Gastrocnemius medialis (tissue), 4 donors: ENCODE measurements around the gene PLP2. TPM values are rescaled to one million over a fixed set of nuclear protein-coding genes. Genes with fewer than 3 reads are reported as not detected.

Source experiments
- ATAC-seq, 2 donors: fragments of 150-250 bp; one replicate each; pipeline ENCODE4 v1.9.1; 2016
- DNase-seq, 2 donors: peaks; one replicate each; pipeline ENCODE4 v3.0.0-alpha.2; 2019
- H3K27ac ChIP-seq, 4 donors: fragments of 200-600 bp; sonication (generic); 1 replicate in 1 of 4; 2 replicates in 3 of 4; pipeline ENCODE4 v1.5.1; 2016 to 2018; ENCODE audit warnings: mild to moderate bottlenecking in 2 of 4, moderate library complexity in 1 of 4
- H3K27me3 ChIP-seq, 3 donors: fragments of 200-600 bp; sonication (generic) in 2 of 3; 1 replicate in 1 of 3; 2 replicates in 2 of 3; pipeline versions ENCODE4 v1.5.1 to v1.6.0; 2016 to 2019; ENCODE audit warnings: mild to moderate bottlenecking in 1 of 3, moderate library complexity in 1 of 3
- H3K36me3 ChIP-seq, 2 donors: fragments of 200-600 bp; sonication (generic) in 1 of 2; one replicate each; pipeline ENCODE4 v1.5.1; 2017 to 2018
- H3K4me1 ChIP-seq, 2 donors: fragments of 200-600 bp; sonication (generic) in 1 of 2; one replicate each; pipeline ENCODE4 v1.5.1; 2016 to 2017; ENCODE audit warnings: mild to moderate bottlenecking in 2 of 2
- H3K4me3 ChIP-seq, 4 donors: fragments of 200-600 bp; sonication (generic) in 3 of 4; 1 replicate in 1 of 4; 2 replicates in 3 of 4; pipeline ENCODE4 v1.5.1; 2016 to 2019; ENCODE audit warnings: mild to moderate bottlenecking in 2 of 4
- H3K9me3 ChIP-seq, 3 donors: fragments of 200-600 bp; sonication (generic) in 2 of 3; 1 replicate in 1 of 3; 2 replicates in 2 of 3; pipeline ENCODE4 v1.5.1; 2016 to 2019
- CTCF ChIP-seq, 5 experiments: fragments of 450-650 bp in 3 of 5; fragments of 200-600 bp in 2 of 5; sonication (generic) in 2 of 5; IDR thresholded peaks in 4 of 5; conservative IDR thresholded peaks in 1 of 5; 1 replicate in 4 of 5; 2 replicates in 1 of 5; pipeline ENCODE4 v1.5.1; 2016 to 2019; ENCODE audit warnings: antibody characterized with exemption in 5 of 5, mild to moderate bottlenecking in 3 of 5, moderate library complexity in 3 of 5
- POLR2A ChIP-seq, 2 donors: fragments of 450-650 bp; IDR thresholded peaks; one replicate each; pipeline ENCODE4 v1.6.1; 2017; ENCODE audit warnings: antibody characterized with exemption in 2 of 2, mild to moderate bottlenecking in 2 of 2, moderate library complexity in 2 of 2
- in situ Hi-C, 4 donors: fragments of 200-750 bp; cut with MboI; loops; one replicate each; pipeline versions ENCODE4 v1.15.0 to v1.8.0; 2017; ENCODE audit warnings: low sequenced_read_pairs in 4 of 4
- intact Hi-C: fragments of 100-400 bp; cut with DNase I; formaldehyde crosslinking; loops from one replicate; pipeline ENCODE4 v1.15.1; 2023; ENCODE audit warnings: low total_unique reads
- total RNA-seq, 4 donors: library from RNA; depleted of rRNA; stranded (reverse); fragments of >200 nt; gene quantifications; one replicate each; pipeline versions ENCODE4 v1.1.0 to v1.2.3, GENCODE V29; 2016

The PLP2 gene
- total RNA-seq, 4 donors from 2014 or later: 12.8 to 53.5 (median 32.5) TPM

- no peaks in the 10 kb centered on the region for H3K9me3 ChIP-seq
- in situ Hi-C loops: no loop called here
- no peaks in the 10 kb centered on the region for H3K27me3 ChIP-seq
- no peak overlapping the region for H3K4me3 ChIP-seq
- no peak for ATAC-seq
- no peaks in the 10 kb centered on the region for H3K4me1 ChIP-seq
- no peak for DNase-seq
- intact Hi-C loops: no loop called here
- TF ChIP-seq CTCF (IDR thresholded peaks at IDR 0.05 in 4 of 5, conservative IDR thresholded peaks at IDR 0.05 in 1 of 5) (no peak), POLR2A (IDR thresholded peaks at IDR 0.05) (no peak)
- no peaks in the 10 kb centered on the region for H3K36me3 ChIP-seq
- H3K27ac ChIP-seq: no peak overlapping the region
Measured at GRCh38 chrX:49208399-49208798, 36.7 kb downstream of the PLP2 start.

DNA sequence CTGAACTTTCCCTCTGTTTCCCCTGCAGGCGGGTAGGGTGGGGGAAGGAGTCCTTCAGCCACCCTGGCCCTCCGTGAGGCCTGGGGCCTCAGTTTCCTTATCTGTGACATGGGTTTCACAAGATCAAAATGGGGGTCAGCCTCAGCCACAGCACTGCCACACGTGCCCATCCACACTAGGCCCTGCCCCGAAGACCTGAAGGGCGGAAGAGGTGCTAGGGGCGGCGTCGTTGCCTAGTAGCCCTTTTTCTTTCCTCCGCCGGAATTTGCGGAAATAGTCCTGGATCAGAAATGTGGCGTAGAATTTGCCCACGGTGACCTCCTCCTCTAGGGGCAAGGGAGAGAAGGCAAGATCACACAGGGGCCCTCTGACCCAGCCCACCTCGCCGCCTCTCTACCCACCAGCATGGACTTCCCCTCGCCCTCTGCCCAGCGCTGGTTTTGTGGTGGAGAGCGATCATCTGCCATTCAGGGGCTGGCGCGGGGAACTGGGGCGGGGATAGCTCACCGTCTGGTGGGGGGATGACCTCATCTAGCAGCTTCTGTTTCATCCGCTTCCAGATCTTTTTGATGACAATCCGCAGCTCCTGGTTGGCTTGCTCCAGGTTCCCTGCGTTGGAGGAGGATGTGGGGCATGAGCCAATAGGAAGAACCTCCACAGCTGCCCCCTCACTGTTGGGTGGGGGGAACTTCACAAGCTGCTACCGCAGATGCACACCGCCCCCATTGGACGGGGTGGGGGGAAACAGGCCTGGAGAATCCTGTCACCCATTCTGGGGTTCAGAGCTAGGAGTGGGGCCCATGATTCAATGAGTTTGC lies 37.9 kb downstream of the PLP2 start:
- in situ Hi-C loops (no loop called here), intact Hi-C loops (no loop called here)
- TF ChIP-seq CTCF (IDR thresholded peaks at IDR 0.05 in 4 of 5, conservative IDR thresholded peaks at IDR 0.05 in 1 of 5) (no peak), POLR2A (IDR thresholded peaks at IDR 0.05) (no peak)
- Histone ChIP-seq H3K4me3 (no peak overlapping the region), H3K27me3 (no peaks in the 10 kb centered on the region), H3K4me1 (no peaks in the 10 kb centered on the region), H3K27ac (no peak overlapping the region), H3K9me3 (no peaks in the 10 kb centered on the region), H3K36me3 (no peaks in the 10 kb centered on the region)
- DNase-seq: no peak
- no peak for ATAC-seq

DNA sequence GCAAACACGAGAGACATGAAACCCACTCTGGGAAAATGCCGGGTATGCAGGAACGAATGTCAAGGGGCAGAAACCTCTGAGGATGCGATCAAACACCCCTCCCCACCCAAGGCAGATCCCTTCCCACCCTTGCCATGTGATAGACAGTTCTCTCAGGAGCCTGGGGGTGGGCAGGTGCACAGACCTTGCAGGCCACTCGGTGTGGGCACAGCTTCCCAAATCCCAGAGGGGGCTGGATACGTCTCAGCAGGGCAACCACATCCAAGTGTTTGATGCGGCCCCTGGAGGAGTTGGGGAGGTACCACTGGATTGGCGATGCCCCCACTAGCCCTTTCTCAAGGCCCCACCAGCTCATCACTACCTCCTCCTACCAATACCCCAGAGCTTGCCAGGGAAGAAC lies 38.7 kb downstream of the PLP2 start:
- TF ChIP-seq CTCF (IDR thresholded peaks at IDR 0.05 in 4 of 5, conservative IDR thresholded peaks at IDR 0.05 in 1 of 5): no peak
- no peak for TF ChIP-seq POLR2A (IDR thresholded peaks at IDR 0.05)
- no peak for ATAC-seq
- in situ Hi-C loops: no loop called here
- no peaks in the 10 kb centered on the region for H3K9me3 ChIP-seq
- no peak overlapping the region for H3K4me3 ChIP-seq
- no peaks in the 10 kb centered on the region for H3K27me3 ChIP-seq
- no peak for DNase-seq
- H3K27ac ChIP-seq: no peak overlapping the region
- intact Hi-C loops: no loop called here
- no peaks in the 10 kb centered on the region for H3K4me1 ChIP-seq
- no peaks in the 10 kb centered on the region for H3K36me3 ChIP-seq

DNA sequence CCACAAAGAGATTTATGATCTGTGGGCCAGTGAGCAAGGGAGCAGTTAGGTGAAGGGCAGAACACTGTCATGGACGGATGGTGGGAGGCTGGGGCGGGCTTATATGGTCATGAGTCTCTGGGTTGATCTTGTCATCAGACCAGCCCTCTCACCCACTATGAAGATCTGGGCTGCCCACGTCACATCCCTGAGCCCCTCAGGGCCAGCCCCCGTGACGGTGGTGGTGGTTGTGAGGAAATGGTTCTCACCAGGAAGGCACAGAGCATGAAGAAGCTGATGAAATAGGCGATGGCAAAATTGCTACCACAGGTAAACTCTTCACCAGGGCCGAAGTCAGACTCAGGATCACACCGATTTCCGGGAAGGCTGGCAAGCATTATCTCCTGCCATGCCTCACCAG lies 39.4 kb downstream of the PLP2 start:
- Histone ChIP-seq H3K27ac (no peak overlapping the region), H3K27me3 (no peaks in the 10 kb centered on the region), H3K4me1 (no peaks in the 10 kb centered on the region), H3K4me3 (no peak overlapping the region), H3K9me3 (no peaks in the 10 kb centered on the region), H3K36me3 (no peaks in the 10 kb centered on the region)
- intact Hi-C loops (no loop called here), in situ Hi-C loops (no loop called here)
- no peak for TF ChIP-seq CTCF (IDR thresholded peaks at IDR 0.05 in 4 of 5, conservative IDR thresholded peaks at IDR 0.05 in 1 of 5)
- no peak for TF ChIP-seq POLR2A (IDR thresholded peaks at IDR 0.05)
- DNase-seq (no peak), ATAC-seq (no peak)
